Stimulated activated CD8-positive, alpha-beta memory T cell treated with anti-CD3 and anti-CD28 coated beads, Interleukin-4, amount 100 ng/mL, for 4 hours (primary cell): Measurements from ENCODE around the gene MKRN3.
A peak's percentile ranks its signal among the peaks of the same experiment; 100 is the strongest.

Source experiments
- DNase-seq, 2 donors: peaks; one replicate each; pipeline ENCODE4 v3.0.0-alpha.2; 2020; ENCODE audit warnings: low read depth in 2 of 2, low spot score in 1 of 2

The MKRN3 gene

GRCh38 chr15:23565395-23566070, at the start of gene MKRN3:
MKRN3 (plus strand) TSS chr15:23565674; CDS start chr15:23565783, 109 bp downstream.
- DNase-seq, result peak in 1 of 2 donors; percentile 6

- DNase-seq, result no peak
Measured at GRCh38 chr15:23516866-23517265, 48.6 kb upstream of the MKRN3 start.

GRCh38 chr15:23518104-23518503, 47.4 kb upstream of the MKRN3 start:
- DNase-seq, result no peak

GRCh38 chr15:23524816-23525215, 40.7 kb upstream of the MKRN3 start:
- no peak for DNase-seq

- no peak for DNase-seq
Measured at GRCh38 chr15:23529891-23530290, 35.6 kb upstream of the MKRN3 start.

- DNase-seq, result no peak
Measured at GRCh38 chr15:23532024-23532423, 33.5 kb upstream of the MKRN3 start.

GRCh38 chr15:23536659-23537058, 28.8 kb upstream of the MKRN3 start:
- DNase-seq, result no peak

- DNase-seq, result no peak
Measured at GRCh38 chr15:23538648-23539047, 26.8 kb upstream of the MKRN3 start.

GRCh38 chr15:23539892-23540291, 25.6 kb upstream of the MKRN3 start:
- no peak for DNase-seq

GRCh38 chr15:23546158-23546557, 19.3 kb upstream of the MKRN3 start:
- no peak for DNase-seq

GRCh38 chr15:23548071-23548470, 17.4 kb upstream of the MKRN3 start:
- DNase-seq, result no peak

GRCh38 chr15:23561914-23562313, 3.6 kb upstream of the MKRN3 start:
- DNase-seq, result no peak

- no peak for DNase-seq
Measured at GRCh38 chr15:23564821-23565394, 566 bp upstream of the MKRN3 start.

GRCh38 chr15:23566071-23566554, 639 bp downstream of the MKRN3 start:
- no peak for DNase-seq

- no peak for DNase-seq
Measured at GRCh38 chr15:23566651-23567050, 1.2 kb downstream of the MKRN3 start.

GRCh38 chr15:23567921-23568320, 2.4 kb downstream of the MKRN3 start:
- DNase-seq, result no peak

- DNase-seq, result no peak
Measured at GRCh38 chr15:23569151-23569925, 3.9 kb downstream of the MKRN3 start.

- DNase-seq, result no peak
Measured at GRCh38 chr15:23570486-23570885, 5.0 kb downstream of the MKRN3 start.

- DNase-seq, result no peak
Measured at GRCh38 chr15:23572844-23573243, 7.4 kb downstream of the MKRN3 start.

GRCh38 chr15:23574742-23575141, 9.3 kb downstream of the MKRN3 start:
- DNase-seq, result no peak

- no peak for DNase-seq
Measured at GRCh38 chr15:23576061-23576460, 10.6 kb downstream of the MKRN3 start.

- no peak for DNase-seq
Measured at GRCh38 chr15:23578521-23579150, 13.2 kb downstream of the MKRN3 start.
